Heart right ventricle (tissue), 16 donors: ENCODE results near the gene BTBD10. TPM values are rescaled to one million over a fixed set of nuclear protein-coding genes. Genes with fewer than 3 reads are reported as not detected.

Source experiments
- ATAC-seq, 8 donors: fragments of 200-7000 bp; cut with Tn5 transposase; one replicate each; pipeline ENCODE4 v1.9.1; 2020; ENCODE audit warnings: mild to moderate bottlenecking in 8 of 8, moderate library complexity in 8 of 8, moderate number of reproducible peaks in 1 of 8
- DNase-seq, 2 donors: peaks; one replicate each; pipeline ENCODE4 v3.0.0-alpha.2; 2020
- H3K27ac ChIP-seq, 10 donors: fragments of 200-600 bp; sonication (generic) in 2 of 10; one replicate each; pipeline versions ENCODE4 v1.5.0 to v1.8.0; 2020 to 2022; ENCODE audit warnings: mild to moderate bottlenecking in 3 of 10
- H3K27me3 ChIP-seq, 7 donors: fragments of 200-600 bp; one replicate each; pipeline ENCODE4 v1.8.0; 2021 to 2022; ENCODE audit warnings: mild to moderate bottlenecking in 2 of 7
- H3K36me3 ChIP-seq, 9 donors: fragments of 200-600 bp; sonication (generic) in 1 of 9; one replicate each; pipeline versions ENCODE4 v1.5.0 to v1.8.0; 2020 to 2022; ENCODE audit warnings: mild to moderate bottlenecking in 2 of 9
- H3K4me1 ChIP-seq, 9 donors: fragments of 200-600 bp; sonication (generic) in 1 of 9; one replicate each; pipeline versions ENCODE4 v1.5.0 to v1.8.0; 2020 to 2022; ENCODE audit warnings: mild to moderate bottlenecking in 4 of 9
- H3K4me3 ChIP-seq, 10 donors: fragments of 200-600 bp; sonication (generic) in 2 of 10; one replicate each; pipeline versions ENCODE4 v1.5.0 to v1.8.0; 2020 to 2022; ENCODE audit warnings: mild to moderate bottlenecking in 7 of 10, moderate library complexity in 2 of 10
- H3K9me3 ChIP-seq, 11 donors: fragments of 200-600 bp in 10 of 11; sonication (generic) in 2 of 11; one replicate each; pipeline versions ENCODE4 v1.5.0 to v1.8.0; 2013 to 2022; ENCODE audit warnings: mild to moderate bottlenecking in 2 of 11, control low read depth in 1 of 11, moderate library complexity in 1 of 11
- WGBS, 2 donors: extraction: QIAGEN DNeasy Blood & Tissue Kit; methylation state at CpG; one replicate each; pipeline ENCODE4 v1.1.7; 2013; ENCODE audit warnings: inconsistent platforms in 1 of 2; 5-methylcytosine and 5-hydroxymethylcytosine counted together
- intact Hi-C, 10 donors: fragments of 100-400 bp; cut with DNase I; formaldehyde crosslinking; loops; one replicate each; pipeline versions ENCODE4 v1.11.1 to v1.14.2; 2022
- polyA plus RNA-seq, 2 donors: library from polyadenylated mRNA; stranded (reverse); fragments of 200-250 nt; gene quantifications; one replicate each; pipeline ENCODE4 v1.2.3, GENCODE V29; 2013
- total RNA-seq, 10 donors: library from RNA; stranded (reverse); fragmentation: NEBNext Ultra II Directional in 3 of 10; extraction: Animal tissue kit (Norgen Biotek cat#: 25700) in 3 of 10; gene quantifications; one replicate each; pipeline versions ENCODE4 v1.2.1 to v1.2.4, GENCODE V29; 2021 to 2023
- TF ChIP-seq, protein P1 (sequence below), 9 donors: fragments of 200-600 bp; sonication (generic) in 2 of 9; IDR thresholded peaks; one replicate each; pipeline versions ENCODE4 v1.5.0 to v1.8.0; 2021 to 2022; ENCODE audit warnings: antibody characterized with exemption in 9 of 9, mild to moderate bottlenecking in 5 of 9, moderate library complexity in 1 of 9
- donor health status: Arrhythmogenic right ventricular cardiomyopathy.
- donor health status: ischemic (EF 13 %, LVEDD 7.1; RV severe dilation, severe dysfunction).
- donor health status: healthy with polysubstance abuse.
- donor health status: DM: no; HTN: yes; CAD: no.
- donor health status: DM: no; HTN: no; CAD: no.
- donor health status: ischemic (EF 25% LVEDD 6.9; RV normal size, moderate dysfunction).
- donor health status: ischemic (EF 25% LVEDD 5.7; RV mildly dilated, moderate dysfunction).
- donor health status: healthy.
- donor health status: DM: yes; HTN: yes; CAD: no.
- donor health status: Ischemic cardiomyopathy.
- donor health status: ischemic (EF 35%, LVEDD 5.7; RV mildly dilated, moderate dysfunction).
- donor health status: nonischemic (EF 11% LVEDD 7.7; RV severe dilation, severe dysfunction).
- donor health status: DM: yes; HTN: yes; CAD: no.
- donor health status: PGD.
- donor health status: ischemic (EF 29% LVEDD 5.4; RV normal size, mild dysfunction).
- donor health status: nonischemic (EF 23%, LVEDD 6.1; RV moderate dilation, normal function).

Gene BTBD10
- total and polyA plus RNA-seq, 12 donors: 6.8 to 36.5 (median 23.2) TPM

DNA sequence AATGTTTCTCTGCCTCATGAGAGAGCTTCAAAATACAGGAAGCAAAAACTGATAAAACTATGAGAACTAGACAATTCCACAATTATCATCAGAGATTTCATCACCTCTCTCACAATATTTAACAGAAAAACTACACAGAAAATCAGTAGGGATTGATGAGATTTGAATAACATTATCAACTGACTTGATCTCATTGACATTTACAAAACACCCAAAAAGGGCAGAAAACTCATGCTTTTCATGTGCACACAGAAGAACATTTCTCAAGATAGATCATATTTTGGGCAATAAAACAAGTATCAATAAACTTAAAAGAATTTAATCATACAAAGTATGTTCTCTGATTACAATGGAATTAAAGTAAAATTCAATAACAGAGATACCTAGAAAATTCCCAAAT, 35.6 kb downstream of the BTBD10 start:
- H3K4me1 ChIP-seq: peaks cover 0 to 6% (median 0%) of the 10 kb centered on the region in 9 donors
- TF ChIP-seq, protein P1, sequence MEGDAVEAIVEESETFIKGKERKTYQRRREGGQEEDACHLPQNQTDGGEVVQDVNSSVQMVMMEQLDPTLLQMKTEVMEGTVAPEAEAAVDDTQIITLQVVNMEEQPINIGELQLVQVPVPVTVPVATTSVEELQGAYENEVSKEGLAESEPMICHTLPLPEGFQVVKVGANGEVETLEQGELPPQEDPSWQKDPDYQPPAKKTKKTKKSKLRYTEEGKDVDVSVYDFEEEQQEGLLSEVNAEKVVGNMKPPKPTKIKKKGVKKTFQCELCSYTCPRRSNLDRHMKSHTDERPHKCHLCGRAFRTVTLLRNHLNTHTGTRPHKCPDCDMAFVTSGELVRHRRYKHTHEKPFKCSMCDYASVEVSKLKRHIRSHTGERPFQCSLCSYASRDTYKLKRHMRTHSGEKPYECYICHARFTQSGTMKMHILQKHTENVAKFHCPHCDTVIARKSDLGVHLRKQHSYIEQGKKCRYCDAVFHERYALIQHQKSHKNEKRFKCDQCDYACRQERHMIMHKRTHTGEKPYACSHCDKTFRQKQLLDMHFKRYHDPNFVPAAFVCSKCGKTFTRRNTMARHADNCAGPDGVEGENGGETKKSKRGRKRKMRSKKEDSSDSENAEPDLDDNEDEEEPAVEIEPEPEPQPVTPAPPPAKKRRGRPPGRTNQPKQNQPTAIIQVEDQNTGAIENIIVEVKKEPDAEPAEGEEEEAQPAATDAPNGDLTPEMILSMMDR (IDR thresholded peaks at IDR 0.05): no peak
- ATAC-seq: no peak

GRCh38 chr11:13423372-13423771, 39.6 kb downstream of the BTBD10 start:
- ATAC-seq: no peak
- no peak overlapping the region for H3K27ac ChIP-seq
- H3K27me3 ChIP-seq: no peaks in the 10 kb centered on the region
- peaks cover 0 to 32% (median 10%) of the 10 kb centered on the region in 9 donors for H3K36me3 ChIP-seq
- 88 to 93% methylated on average over 6 of the region's 6 CpGs for WGBS, 2 donors
- H3K4me3 ChIP-seq: no peak overlapping the region
- no peak for DNase-seq
- TF ChIP-seq, protein P1 (IDR thresholded peaks at IDR 0.05): no peak
- peaks cover 0 to 6% (median 0%) of the 10 kb centered on the region in 9 donors for H3K4me1 ChIP-seq
- intact Hi-C loops: loop anchor here in 1 of 10 donors (5.0 kb wide), 1 partner anchor 36 kb away; no protein-coding TSS in a partner anchor
- peaks cover 0 to 27% (median 12%) of the 10 kb centered on the region in 11 donors for H3K9me3 ChIP-seq

More for the DNA sequence above, 35.6 kb downstream of the BTBD10 start:
- peaks cover 0 to 42% (median 17%) of the 10 kb centered on the region in 11 donors for H3K9me3 ChIP-seq
- no peak overlapping the region for H3K27ac ChIP-seq
- intact Hi-C loops: no loop called here
- DNase-seq: no peak
- no peaks in the 10 kb centered on the region for H3K27me3 ChIP-seq
- peaks cover 0 to 4% (median 0%) of the 10 kb centered on the region in 9 donors for H3K36me3 ChIP-seq
- H3K4me3 ChIP-seq: no peak overlapping the region

DNA sequence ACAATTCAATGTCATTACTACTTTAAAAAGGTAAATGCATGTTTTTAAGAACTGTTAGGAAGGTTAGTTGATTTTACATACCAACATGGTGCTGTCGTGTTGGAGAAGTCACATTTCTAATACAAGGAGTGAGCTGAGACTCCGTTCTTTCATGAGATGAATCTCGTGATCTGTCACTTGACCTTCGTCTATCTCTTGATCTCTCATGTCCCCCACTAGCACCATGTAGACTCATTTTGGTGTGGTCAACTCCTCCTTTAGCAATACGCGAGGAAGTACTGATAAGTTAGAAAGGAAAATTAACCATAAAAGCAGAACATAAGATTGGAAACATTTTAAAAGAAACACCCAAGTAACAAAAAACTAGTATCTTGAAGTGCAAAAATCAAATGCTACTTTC, 41.5 kb downstream of the BTBD10 start:
- intact Hi-C loops: loop anchor here in 1 of 10 donors (5.0 kb wide), 1 partner anchor 34 kb away; no protein-coding TSS in a partner anchor
- ATAC-seq (no peak), DNase-seq (no peak)
- Histone ChIP-seq H3K4me1 (peaks cover 0 to 6% (median 0%) of the 10 kb centered on the region in 9 donors), H3K27ac (no peak overlapping the region), H3K36me3 (peaks cover 0 to 50% (median 13%) of the 10 kb centered on the region in 9 donors), H3K27me3 (no peaks in the 10 kb centered on the region), H3K4me3 (no peak overlapping the region), H3K9me3 (peaks cover 0 to 9% (median 0%) of the 10 kb centered on the region in 11 donors)
- TF ChIP-seq, protein P1 (IDR thresholded peaks at IDR 0.05): no peak
- 95 to 96% methylated on average over 6 of the region's 6 CpGs for WGBS, 2 donors

DNA sequence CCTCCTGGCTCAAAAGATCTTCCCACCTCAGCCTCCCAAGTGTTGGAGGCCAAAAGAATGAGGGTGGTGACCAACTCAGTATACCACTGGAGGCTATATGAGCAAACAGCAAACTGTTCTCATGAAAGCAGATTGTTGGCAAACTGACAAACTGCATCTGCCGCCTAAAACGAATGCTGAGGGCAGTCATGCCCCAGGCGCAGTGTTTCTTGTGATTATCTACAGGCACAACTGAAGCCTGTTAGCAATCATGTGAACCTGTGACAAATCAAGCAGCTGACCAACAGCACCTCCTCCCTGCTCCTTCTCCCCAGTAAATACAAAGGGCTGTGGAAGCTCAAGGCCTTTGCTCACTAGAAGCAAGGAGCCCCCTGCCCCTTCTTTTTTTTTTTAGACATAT, 47.8 kb downstream of the BTBD10 start:
- DNase-seq (no peak), ATAC-seq (no peak)
- Histone ChIP-seq H3K9me3 (no peaks in the 10 kb centered on the region), H3K36me3 (peaks cover 0 to 95% (median 48%) of the 10 kb centered on the region in 9 donors), H3K4me1 (no peaks in the 10 kb centered on the region), H3K27ac (no peak overlapping the region), H3K4me3 (no peak overlapping the region), H3K27me3 (no peaks in the 10 kb centered on the region)
- intact Hi-C loops: no loop called here
- TF ChIP-seq, protein P1 (IDR thresholded peaks at IDR 0.05): no peak
- WGBS, 2 donors: 76 to 81% methylated on average over 3 of the region's 3 CpGs
